Bronchial epithelial cell (primary cell): ENCODE results near the gene BLID. TPM values are rescaled to one million over a fixed set of nuclear protein-coding genes. Genes with fewer than 3 reads are reported as not detected.

Experiments used
- DNase-seq: peaks from one replicate; pipeline ENCODE4 v3.0.0-alpha.2; 2010; ENCODE audit warnings: low read depth
- FAIRE-seq: peaks from 2 replicates; lab custom pipeline; 2011; peaks lifted over from hg19 to GRCh38; lab: Jason Lieb, UNC
- H3K27me3 ChIP-seq: 2 replicates; pipeline ENCODE4 v1.5.1; 2011; ENCODE audit warnings: low read length; ENCODE audit not compliant: control insufficient read depth, insufficient read depth
- H3K36me3 ChIP-seq: 2 replicates; pipeline ENCODE4 v1.5.1; 2011; ENCODE audit warnings: low read length; ENCODE audit not compliant: control insufficient read depth, insufficient read depth
- H3K4me3 ChIP-seq: 2 replicates; pipeline ENCODE4 v1.5.1; 2011; ENCODE audit warnings: mild to moderate bottlenecking, low read depth, low read length, control low read depth
- CTCF ChIP-seq: IDR thresholded peaks from 2 replicates; pipeline ENCODE4 v1.5.1; 2011; ENCODE audit warnings: mild to moderate bottlenecking, moderate library complexity, low read length, control low read depth, inconsistent platforms; ENCODE audit not compliant: insufficient read depth, severe bottlenecking
- total RNA-seq: library from RNA; depleted of rRNA; stranded (reverse); fragments of >200 nt; gene quantifications from 2 replicates; pipeline ENCODE4 v1.2.1, GENCODE V29; 2014

Gene BLID
- total RNA-seq, 1 donor from 2014 or later = not detected

- no peak for FAIRE-seq
Observed at GRCh38 chr11:122146475-122146874, 30.5 kb upstream of the BLID start.

GRCh38 chr11:122145715-122146274, 29.8 kb upstream of the BLID start:
- DNase-seq = peak; percentile 60
- H3K27me3 ChIP-seq = no peaks in the 10 kb centered on the region
- H3K36me3 ChIP-seq = no peaks in the 10 kb centered on the region
- TF ChIP-seq CTCF = no peak
- H3K4me3 ChIP-seq = no peak overlapping the region
- FAIRE-seq = no peak

More at GRCh38 chr11:122146475-122146874, 30.5 kb upstream of the BLID start:
- H3K36me3 ChIP-seq = no peaks in the 10 kb centered on the region
- DNase-seq = peak; percentile 93
- no peak overlapping the region for H3K4me3 ChIP-seq
- TF ChIP-seq CTCF = no peak
- H3K27me3 ChIP-seq = no peaks in the 10 kb centered on the region

- Histone ChIP-seq H3K4me3 (no peak overlapping the region), H3K27me3 (no peaks in the 10 kb centered on the region), H3K36me3 (no peaks in the 10 kb centered on the region)
- FAIRE-seq (no peak), DNase-seq (no peak)
- TF ChIP-seq CTCF = no peak
Observed at GRCh38 chr11:122144752-122145151, 28.7 kb upstream of the BLID start.

- no peak for DNase-seq
- no peak for TF ChIP-seq CTCF
- no peak for FAIRE-seq
Observed at GRCh38 chr11:122141725-122142124, 25.7 kb upstream of the BLID start.

GRCh38 chr11:122140500-122140899, 24.5 kb upstream of the BLID start:
- no peaks in the 10 kb centered on the region for H3K36me3 ChIP-seq
- DNase-seq = peak; percentile 97
- no peak for FAIRE-seq
- no peak for TF ChIP-seq CTCF
- no peaks in the 10 kb centered on the region for H3K27me3 ChIP-seq
- H3K4me3 ChIP-seq = no peak overlapping the region

More at GRCh38 chr11:122141725-122142124, 25.7 kb upstream of the BLID start:
- no peak overlapping the region for H3K4me3 ChIP-seq
- no peaks in the 10 kb centered on the region for H3K36me3 ChIP-seq
- no peaks in the 10 kb centered on the region for H3K27me3 ChIP-seq

GRCh38 chr11:122139595-122139866, 23.5 kb upstream of the BLID start:
- H3K27me3 ChIP-seq = no peaks in the 10 kb centered on the region
- no peak for TF ChIP-seq CTCF
- no peak overlapping the region for H3K4me3 ChIP-seq
- H3K36me3 ChIP-seq = no peaks in the 10 kb centered on the region
- DNase-seq (no peak), FAIRE-seq (no peak)
